NCI-H128 (cell line): ENCODE data around the gene FBXO34.

Experiments used
- DNase-seq: peaks from one replicate; lab custom pipeline; 2025; ENCODE audit not compliant: unreplicated experiment; lab: John Stamatoyannopoulos, UW

Gene FBXO34

DNA sequence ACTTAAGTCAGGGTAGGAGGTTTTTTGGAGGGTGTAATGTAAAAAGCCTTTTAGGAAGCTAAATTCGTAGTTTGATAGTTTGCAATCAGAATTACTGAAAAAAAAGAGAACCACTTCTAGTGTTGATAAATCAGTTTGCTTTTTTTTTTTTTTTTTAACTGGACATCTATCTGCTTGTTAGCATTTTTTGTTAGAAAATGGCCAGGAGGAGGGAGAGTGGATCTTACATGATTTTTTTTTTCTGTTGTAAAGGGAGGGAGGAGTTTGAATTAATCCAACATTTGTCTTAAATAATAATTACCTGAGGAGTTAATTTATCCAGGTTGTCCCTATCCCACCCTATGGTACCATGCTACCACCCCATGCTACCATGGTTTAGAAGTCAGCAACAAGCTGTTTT, 1.2 kb downstream of the FBXO34 start:
- no peak for DNase-seq

DNA sequence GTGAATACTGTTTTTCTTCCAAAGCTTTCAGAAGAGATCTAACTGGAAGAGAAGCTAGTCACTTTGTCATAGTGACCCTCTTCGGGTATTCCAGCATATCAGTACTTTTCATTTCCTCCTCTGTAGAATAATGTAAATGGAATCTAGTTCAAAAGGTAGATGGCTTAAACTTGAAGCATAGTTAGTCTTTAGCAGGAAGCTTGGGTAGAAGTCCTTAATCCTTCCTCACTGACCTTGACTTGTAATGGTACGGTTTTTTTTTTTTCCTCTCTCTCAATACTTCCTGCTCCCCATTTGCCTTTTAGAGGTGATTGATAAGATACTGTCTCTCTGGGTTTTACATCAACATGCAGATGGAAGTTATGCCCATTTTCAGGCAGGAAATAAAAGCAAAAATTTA, 1.7 kb downstream of the FBXO34 start:
- no peak for DNase-seq

DNA sequence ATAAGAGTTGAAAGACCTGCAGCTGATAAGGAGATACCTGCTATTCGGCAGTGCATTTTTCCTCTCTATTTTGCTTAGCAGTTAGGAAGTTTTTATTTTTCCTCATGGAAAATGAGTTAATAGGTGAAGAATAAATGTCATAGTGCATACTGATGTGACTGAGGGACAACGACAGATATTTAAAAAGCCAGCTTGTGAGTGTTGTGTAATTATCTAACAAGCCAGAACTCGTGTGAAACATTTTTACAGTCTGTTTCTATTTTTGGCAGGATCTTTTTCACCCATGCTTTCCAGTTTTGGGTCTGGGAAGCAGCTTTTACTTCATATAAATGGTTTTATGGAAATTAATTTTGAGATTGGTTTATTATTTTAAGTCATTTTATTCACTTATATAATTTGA, 2.9 kb downstream of the FBXO34 start:
- DNase-seq, result no peak

DNA sequence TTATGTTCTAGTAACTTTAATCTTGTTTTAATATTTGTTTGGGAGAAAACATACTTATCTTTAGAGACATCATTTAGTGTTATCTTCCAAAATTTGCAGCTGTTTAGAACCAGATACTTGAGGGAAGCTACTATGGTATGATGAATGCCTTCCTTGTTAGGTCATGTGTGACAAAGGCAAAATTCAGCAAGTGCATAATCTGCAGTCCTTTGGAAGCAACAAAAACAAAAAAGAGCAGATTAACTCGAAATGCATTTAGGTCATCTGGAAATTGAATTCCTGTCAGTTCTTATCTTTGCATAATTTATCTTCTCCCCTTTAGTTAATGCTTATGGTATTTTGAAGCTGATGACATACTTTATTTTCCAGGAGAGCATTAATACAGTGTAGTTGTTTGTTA, 3.5 kb downstream of the FBXO34 start:
- DNase-seq, result no peak

DNA sequence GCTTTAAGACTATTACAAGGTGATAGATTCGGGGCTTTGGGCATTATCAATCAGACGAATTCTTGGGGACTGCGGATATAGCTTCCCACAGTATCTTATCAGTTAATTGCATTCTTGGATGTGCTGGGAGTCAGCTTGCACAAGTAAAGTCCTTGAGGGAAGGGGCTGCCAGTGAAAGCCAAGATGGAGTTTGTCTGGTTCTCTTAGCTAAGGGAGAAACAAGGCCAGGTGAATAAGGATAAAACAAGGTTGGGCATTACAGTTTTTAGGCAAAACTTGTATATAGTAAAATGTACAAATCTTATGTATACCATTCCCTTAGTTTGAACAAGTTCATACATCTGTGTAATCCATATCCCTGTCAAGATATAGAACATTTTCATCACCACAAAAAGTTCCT, 5.5 kb downstream of the FBXO34 start:
- no peak for DNase-seq

DNA sequence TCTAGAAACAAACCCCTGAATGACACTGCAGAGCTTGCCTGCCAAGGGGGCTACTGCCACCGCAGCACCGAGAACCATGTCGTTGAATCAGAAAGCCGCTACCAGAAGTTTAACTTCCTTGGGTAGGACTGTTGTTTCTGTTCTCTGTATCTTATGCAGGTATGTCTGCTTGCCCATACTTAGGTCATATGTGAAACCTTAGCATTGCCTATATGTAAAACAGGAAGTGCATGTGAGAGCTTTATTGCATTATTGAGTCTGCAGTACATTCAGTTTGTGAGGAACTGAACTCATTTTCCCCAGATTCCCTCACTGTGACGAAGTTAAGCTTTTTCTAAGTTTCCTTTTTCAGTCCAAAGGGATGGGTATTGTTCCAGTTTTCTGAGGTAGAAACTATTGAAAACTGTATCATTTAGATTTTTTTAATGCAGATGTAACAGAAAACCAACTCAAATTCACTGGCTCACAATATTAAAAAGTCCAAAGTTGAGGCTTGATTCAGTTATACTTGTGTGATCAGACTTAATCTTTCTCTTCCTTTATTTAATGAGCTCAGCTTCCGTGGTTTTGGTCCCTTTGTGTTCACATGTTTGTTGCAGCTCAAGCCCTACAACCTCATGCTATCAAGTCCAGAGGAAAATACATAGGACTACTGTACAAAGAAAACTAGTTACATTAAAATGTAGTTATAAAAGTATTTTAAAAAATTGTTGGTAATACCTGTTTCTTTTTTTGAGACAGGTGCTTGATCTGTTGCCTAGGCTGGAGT, 6.9 kb downstream of the FBXO34 start:
- no peak for DNase-seq

DNA sequence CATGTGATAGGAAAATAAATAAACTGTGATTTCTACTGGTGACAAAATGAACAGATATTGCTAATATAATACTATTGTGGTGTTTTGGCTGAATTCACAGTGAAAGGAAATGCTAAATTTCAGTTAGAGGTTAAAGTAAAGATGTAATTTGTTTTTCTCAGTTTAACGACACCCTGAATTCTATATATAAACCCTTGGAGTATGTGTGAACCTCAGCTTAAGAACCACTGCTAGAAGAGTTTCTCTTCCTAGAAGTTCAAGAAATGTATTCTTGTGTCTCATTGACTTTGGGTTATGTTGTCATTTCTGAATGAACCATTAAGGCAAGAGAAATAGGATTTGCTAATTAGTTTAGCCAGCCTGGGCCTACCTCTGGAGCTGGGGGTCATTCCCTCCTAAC, 8.2 kb downstream of the FBXO34 start:
- no peak for DNase-seq

DNA sequence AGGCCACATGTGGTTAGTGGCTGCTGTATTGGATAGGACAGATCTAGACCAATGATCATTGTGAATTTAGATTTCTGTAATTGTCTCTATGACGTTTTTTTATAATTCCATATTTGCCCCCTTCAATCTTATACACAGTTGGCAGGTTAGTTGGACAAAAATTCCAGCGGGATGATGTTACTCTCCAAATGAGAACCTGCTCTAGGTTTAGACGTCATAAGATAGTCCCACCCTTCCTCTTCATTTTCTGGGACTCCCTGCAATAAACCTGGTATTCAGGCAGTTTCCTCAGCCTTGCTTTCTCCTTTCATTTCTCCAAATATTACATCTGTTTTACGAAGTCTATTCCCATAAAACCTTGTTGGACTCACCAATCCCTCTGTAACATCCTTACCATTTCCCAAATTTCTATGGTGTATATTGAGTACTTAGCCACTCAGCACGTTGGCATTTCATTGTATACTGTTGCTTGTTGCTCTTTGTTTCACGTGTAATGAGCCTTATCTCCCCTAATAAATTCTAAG, 10.2 kb downstream of the FBXO34 start:
- no peak for DNase-seq

DNA sequence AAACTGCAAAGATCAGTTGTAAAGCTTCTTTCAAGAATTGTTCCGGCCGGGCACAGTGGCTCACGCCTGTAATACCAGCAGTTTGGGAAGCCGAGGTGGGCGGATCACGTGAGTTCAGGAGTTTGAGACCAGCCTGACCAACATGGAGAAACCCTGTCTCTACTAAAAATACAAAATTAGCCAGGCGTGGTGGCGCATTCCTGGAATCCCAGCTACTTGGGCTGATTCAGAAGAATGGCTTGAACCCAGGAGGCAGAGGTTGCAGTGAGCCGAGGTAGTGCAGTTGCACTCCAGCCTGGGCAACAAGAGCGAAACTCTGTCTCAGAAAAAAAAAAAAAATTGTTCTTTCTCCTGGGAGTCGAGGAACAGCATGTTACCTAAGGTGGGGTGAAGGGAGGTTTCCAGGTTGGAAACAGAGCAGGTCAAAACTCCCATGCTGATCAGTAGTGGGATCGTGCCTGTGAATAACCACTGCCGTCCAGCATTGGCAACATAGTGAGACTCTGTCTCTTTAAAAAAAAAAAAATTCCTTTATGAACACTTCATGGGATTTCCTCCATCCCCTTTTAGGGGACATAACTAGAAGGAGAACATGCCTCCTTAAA, 13.9 kb downstream of the FBXO34 start:
- DNase-seq, result no peak

DNA sequence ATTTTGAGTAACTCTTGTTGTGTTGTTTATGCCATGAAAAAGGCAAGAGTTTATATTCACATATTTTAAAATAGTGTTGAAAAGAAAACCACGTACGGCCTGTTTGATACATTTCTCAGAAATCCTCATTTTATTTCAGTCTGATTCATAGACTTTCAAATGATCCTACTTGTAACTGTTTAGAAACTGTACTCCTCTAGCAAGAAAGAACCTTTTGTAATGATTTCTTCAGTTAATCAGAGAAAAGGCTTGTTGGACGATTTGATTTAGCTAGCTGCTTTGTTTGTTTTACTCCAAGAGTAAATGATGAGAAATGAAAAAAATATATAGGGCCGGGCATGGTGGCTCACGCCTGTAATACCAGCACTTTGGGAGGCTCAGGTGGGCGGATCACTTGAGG, 17.2 kb downstream of the FBXO34 start:
- no peak for DNase-seq

DNA sequence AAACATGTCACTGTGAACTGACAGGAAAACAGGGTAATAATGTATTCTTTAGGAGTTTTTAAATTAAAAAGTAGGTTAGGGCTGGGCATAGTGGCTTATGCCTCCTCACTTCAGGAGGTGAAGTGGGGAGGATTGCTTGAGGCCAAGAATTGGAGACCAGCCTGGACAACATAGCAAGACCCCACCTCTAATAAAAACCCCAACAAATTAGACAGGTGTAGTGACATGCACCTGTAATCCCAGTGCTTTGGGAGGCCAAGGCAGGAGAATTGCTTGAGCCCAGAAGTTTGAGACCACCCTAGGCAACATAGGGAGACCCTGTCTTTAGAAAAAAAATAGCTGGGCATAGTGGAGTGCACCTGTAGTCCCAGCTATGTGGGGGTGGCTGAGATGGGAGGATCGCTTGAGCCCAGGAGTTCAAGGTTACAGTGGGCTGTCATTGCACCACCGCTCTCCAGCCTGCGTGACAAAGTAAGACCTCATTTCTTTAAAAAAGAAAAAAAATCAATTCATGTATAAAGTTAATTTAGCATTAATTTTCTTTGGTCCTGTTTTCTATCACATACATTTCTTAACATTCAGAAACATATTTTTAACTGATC, 20.4 kb downstream of the FBXO34 start:
- no peak for DNase-seq

DNA sequence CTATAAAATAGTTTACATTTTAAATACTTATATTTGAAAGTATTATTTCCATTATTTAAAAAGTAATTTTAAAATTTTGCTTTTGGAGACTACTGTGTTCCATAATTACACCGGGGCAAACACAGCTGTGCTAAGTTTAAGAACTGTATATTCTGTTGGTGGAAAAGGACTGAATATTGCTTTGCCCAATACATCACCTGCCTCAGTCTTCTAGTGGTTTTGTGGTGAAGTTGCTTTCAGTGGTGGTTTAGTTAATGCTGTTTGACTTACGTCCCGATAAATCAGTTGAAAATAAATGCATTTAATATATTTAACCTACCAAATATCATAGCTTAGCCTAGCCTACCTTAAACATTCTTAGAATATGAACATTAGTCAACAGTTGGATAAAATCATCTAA, 23.4 kb downstream of the FBXO34 start:
- DNase-seq, result no peak

DNA sequence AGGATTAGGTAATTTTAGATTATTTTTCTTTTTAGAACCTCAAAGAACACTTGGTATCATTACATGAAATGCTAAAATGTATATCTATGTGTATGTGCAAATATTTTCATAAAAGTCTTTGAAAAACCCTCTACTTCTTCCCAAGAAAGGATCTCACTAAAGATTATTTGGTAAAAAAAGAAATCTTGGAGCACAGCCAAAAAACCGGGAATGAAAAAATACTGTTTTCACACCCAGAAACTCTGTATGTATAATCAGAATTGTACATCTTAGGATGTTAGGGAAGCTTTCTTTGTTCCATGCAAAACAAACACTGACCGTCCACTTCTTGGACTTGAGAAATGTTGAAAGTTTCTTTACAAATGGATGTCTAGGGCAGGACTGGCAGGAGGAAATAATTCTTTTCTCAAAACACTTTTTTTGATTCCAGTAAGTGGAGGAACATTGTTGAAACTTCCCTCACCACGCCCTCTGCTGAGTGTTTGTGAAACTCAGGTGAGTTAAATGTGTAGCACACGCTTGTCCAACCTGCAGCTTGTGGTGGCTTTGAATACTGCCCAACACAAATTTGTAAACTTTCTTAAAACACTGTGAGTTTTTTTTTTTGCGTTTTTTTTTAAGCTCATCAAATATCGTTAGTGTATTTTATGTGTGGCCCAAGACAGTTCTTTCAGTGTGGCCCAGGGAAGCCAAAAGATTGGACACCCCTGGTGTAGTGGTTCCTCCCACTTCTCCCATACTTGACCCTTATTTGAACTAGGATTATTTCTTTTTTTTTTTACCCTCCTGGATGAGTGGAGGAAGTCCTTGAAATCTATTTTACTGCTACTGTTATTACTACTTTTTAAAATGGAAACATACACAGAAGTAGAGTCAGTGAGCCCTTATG, 26.6 kb downstream of the FBXO34 start:
- no peak for DNase-seq

DNA sequence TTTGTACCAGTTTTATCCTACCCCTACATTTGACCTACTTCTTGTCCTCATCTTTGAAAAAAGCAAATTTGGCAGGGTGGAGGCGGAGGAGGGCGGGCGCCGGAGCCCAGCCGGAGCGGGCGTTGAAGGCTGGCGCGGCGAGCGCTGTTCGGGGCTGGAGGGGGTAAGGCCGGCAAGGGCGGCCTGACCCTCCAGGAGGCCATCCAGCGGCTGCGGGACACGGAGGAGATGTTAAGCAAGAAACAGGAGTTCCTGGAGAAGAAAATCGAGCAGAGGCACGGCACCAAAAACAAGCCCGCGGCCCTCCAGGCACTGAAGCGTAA, 27.2 kb downstream of the FBXO34 start:
- DNase-seq, result no peak

DNA sequence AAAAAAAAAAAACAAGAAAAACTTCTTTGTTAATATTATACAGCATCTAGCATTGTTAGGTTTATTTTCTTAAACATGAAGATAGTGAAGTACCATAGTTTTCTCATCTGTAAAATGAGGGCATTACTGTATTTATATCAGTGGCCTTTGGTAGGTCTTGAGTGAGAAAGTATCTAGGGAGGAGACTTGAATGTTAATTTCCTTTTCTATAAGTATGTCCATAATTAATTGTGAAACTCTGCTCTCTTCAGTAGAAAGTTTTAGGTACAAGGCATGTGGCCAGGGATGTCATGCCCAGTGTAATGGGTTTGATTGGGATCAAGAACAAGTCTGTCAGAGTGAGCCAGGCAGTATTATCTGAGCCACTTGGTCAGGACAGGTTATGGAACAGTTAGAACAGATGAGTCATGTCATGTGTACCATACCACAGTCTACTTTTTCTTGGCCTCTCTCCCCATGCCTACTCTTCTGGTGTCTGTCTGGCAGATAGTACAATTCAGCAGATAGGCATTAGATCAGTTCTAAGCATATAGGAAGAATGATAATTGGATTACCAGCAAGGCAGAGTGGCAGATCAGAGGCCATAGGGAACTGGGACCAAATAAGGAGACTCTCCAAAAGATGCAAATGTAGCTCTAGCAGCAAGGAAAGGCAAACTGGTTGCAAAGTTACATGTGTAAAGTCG, 30.4 kb downstream of the FBXO34 start:
- DNase-seq, result no peak

DNA sequence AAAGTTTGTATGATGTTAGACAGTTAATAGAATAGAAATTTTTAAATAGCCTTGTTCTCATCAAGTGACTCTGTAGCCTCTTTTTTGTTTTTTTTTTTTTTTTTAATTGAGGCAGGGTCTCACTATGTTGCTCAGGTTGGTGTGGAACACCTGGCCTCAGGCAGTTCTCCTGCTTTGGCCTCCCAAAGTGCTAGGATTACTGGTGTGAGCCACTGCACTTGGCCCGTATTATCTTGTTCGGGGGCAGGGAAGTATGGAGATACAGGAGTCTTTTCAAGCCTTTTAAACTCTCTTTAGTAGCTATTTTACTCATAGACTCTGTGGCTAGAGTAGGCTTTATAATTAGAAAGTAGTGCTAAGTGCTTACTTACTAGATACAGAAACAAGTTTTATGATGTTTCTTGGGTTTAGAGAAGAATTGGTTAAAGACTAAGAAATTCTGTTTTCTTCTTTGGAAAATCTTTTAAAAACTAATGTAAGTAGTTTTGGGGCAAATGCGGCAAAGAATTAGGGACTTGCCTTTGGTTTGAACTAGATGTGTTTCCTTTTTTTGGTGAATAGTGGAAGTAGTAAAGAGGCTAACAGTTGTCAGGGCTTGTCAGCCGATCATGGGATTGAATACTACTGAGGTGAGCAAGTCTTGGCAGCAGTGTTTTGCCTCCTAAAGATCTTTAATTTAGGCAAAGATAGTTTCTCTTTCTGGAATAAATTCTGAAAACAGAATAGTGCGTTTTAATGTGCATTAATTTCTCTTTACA, 31.3 kb downstream of the FBXO34 start:
- no peak for DNase-seq

DNA sequence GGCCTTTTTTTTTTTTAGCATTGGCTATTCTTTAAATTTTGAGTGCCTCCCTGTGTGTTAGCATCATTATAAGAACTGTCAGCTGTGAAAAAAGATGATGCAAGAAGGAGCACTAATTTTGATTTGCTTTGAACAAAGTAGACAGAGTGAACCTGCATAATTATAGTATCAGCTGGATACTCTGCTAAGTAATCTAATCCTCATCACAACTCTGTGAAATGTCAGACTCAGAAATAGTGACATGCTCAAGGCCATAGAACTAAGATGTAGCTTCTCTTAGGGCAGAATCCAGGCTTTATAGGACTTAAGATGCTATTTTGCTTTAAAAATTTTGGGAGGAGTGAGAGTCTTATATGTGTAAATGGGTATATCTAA, 31.9 kb downstream of the FBXO34 start:
- DNase-seq, result no peak

DNA sequence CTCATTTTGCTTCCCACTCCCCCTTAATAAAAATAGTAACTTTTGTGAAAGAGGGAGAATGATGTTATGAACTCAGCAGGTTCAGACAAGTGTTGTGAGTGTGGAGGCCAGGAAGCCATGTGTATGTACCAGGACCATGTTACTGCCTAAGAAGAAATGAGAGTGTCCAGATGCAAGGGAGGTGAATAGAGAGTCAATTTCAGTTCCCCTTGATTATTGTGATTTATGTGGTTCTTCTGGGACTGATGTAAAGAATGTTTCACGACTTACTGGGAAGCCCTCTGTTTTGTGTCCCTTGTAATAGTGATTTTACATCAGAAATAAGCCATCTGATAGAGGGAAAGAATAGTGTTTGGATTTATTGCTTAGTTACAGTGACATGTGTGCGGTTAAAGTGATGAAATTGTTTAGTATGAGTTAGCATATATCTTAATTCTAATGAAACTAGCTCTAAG, 32.5 kb downstream of the FBXO34 start:
- no peak for DNase-seq

DNA sequence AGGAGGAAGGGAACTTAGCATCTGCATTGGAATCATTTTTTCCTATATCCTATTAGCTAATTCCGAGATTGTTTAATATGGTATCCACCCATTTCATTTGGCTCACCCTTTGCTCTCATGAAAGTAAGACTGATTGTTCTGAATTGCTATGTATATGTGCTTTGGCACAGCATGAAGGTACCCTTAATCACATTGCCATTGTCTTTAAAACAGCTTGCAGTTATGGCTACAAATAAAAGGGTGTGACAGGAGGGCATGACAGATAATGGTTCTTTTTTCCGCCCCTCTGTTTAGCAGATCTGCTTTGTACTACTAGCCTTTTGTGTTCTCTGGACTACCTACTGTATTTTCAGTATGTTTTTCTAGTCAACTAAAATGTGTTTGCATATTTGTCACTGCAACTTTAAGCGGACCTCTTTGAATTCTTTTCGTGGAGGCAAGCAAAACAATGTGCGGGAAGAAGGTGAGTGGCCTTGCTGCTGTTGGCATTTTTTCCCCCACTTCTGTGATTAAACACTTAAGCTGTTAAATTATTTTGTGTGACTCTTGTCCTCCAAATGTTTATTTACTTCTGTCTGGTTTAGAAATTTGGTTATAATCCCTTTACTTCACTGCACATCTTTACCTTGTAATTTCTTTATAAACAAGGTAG, 35.8 kb downstream of the FBXO34 start:
- no peak for DNase-seq

DNA sequence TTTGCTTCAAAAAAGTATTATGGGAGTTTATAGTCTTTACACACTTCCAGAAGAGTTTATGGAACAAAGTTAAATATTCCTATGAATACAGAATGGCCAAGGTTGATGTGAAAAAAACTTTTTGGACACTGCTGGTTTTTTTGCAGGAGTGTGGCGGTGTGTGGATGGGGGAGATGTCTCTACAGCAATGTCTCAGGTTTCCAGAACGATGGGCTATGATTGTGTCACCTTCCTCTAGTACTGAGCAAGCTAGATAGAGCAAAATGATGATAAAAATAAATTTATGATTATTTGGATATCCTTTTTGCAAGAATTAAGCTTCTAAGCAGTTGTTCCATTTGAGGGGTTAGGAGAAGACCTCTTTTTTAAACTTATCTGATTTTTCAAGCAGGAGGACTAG, 37.9 kb downstream of the FBXO34 start:
- no peak for DNase-seq
